Measurements from ENCODE around the gene LFNG. TPM values are rescaled to one million over a fixed set of nuclear protein-coding genes. Genes with fewer than 3 reads are reported as not detected.

Gene LFNG
- total and polyA plus RNA-seq, 9 of the 15 experiments (the other 6 are each of a cell fraction or from before 2014, with no cell fraction given) = 0.03 to 0.89 (median 0.25) TPM; not detected in 1

DNA sequence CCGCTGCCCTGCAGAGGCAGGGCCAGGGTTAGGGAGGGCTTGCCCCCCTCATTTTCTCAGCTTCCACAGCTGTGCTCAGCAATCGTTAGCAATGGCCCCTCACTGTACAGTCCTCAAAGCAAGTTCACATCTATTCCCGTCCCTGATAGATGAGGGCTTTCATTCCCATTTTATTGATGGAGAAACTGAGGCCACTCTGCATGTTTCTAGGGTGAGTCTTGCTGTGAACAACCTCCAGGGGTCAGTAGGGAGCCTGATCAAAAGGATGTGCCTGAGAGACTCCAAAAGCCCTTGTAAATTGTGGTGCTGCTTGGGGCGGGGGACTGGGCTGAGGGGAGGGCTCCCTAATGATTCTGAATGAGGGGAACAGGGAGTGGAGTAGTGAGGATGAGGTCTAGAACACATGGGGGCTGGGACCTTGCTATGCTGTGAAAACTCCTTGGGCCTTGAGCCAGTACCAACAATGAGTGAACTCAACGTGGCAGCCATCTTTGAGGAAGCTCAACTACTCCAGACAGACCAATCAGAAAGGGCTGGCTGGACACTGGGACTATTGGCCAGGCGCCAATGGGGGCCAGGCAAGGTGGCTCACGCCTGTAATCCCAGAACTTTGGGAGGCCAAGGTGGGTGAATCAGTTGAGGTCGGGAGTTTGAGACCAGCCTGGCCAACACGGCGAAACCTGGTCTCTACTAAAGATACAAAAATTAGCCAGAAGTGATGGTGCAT is 36.7 kb upstream of the LFNG start:
- intact Hi-C loops (cut with micrococcal nuclease) = no loop called here
- ATAC-seq = no peak
- POLR2A ChIA-PET = interaction anchor here (0.5 kb wide), 1 partner anchor 52 kb away, joined by 3 read pairs; no protein-coding TSS in a partner anchor

More for the DNA sequence above, 36.7 kb upstream of the LFNG start:
- 29% methylated on average over 10 of the region's 10 CpGs for WGBS (ENCODE audit: insufficient coverage, low coverage, missing lambda C conversion rate)
- Histone ChIP-seq H3K36me3 (ENCODE audit: control insufficient read depth, insufficient read depth, low read length) (no peaks in the 10 kb centered on the region), H3K4me1 (replicated peaks in 1 of 2; ENCODE audit: control insufficient read depth in 2 of 2, insufficient read depth in 2 of 2, low read length in 2 of 2) (peaks cover 0 to 25% of the 10 kb centered on the region in 2 experiments; a peak in 3 of 5 replicates), H3K4me3 (no peak overlapping the region), H3K9me1 (ENCODE audit: control insufficient read depth, insufficient read depth, low read length) (no peaks in the 10 kb centered on the region), H3K4me2 (ENCODE audit: insufficient read depth, low read length) (no peak overlapping the region), H3K27ac (ENCODE audit: extremely low read depth, low read depth, low read length) (no peak overlapping the region), H3K9ac (ENCODE audit: insufficient read depth in 1 of 2, low read depth in 2 of 2, low read length in 2 of 2) (no peak overlapping the region), H3K9me3 (replicated peaks; ENCODE audit: control insufficient read depth, insufficient read depth, low read depth, low read length) (peaks cover 4% of the 10 kb centered on the region; the same call in 1 of the 2 replicates), H3K79me2 (ENCODE audit: control insufficient read depth, insufficient read depth, low read length) (no peaks in the 10 kb centered on the region), H4K20me1 (replicated peaks; ENCODE audit: control insufficient read depth, insufficient read depth, low read length) (peaks cover 14% of the 10 kb centered on the region), H2AFZ (ENCODE audit: low read depth, low read length) (no peak overlapping the region), H3K27me3 (ENCODE audit: control insufficient read depth in 2 of 2, insufficient read depth in 2 of 2, low read length in 2 of 2) (peaks cover 17 to 34% of the 10 kb centered on the region in 2 experiments; a peak in 4 of 5 replicates)
- in situ Hi-C loops (cut with MboI) = no loop called here
- no TSS peak for BruUV-seq (replicated peaks)
- TF ChIP-seq HLTF (IDR thresholded peaks at IDR 0.05) (no peak), CBX3 (IDR thresholded peaks at IDR 0.05; ENCODE audit: borderline replicate concordance in 1 of 2, low read length in 2 of 2) (peak in 1 of 2 experiments; percentile 10; a peak in 1 of 3 replicates), TRIM28 (IDR thresholded peaks at IDR 0.05) (0 out of 2 replicates have a peak, but pooled peaks have one; percentile 53), ZFP1 (CRISPR knock-in tag; IDR thresholded peaks at IDR 0.05) (no peak), YY1 (IDR thresholded peaks at IDR 0.05; ENCODE audit: borderline replicate concordance in 1 of 3, control insufficient read depth in 1 of 3, extremely low read depth in 1 of 3, insufficient read depth in 3 of 3, insufficient read length in 1 of 3, insufficient replicate concordance in 2 of 3, low read depth in 1 of 3, low read length in 2 of 3) (peak; percentile 53 to 88 (median 53)), KDM1A (IDR thresholded peaks at IDR 0.05) (peak; percentile 29 to 53; a peak in 2 of 4 replicates), BCOR (IDR thresholded peaks at IDR 0.05) (peak; percentile 72), CBX1 (IDR thresholded peaks at IDR 0.05; ENCODE audit: low read depth) (0 out of 2 replicates have a peak, but pooled peaks have one; percentile 33), NFIC (IDR thresholded peaks at IDR 0.05) (peak; percentile 79), TGIF2 (CRISPR knock-in tag; IDR thresholded peaks at IDR 0.05) (no peak), RBM25 (IDR thresholded peaks at IDR 0.05; ENCODE audit: low read depth, low read length, severe bottlenecking) (peak; percentile 70), ADNP (tag; IDR thresholded peaks at IDR 0.05) (peak; percentile 54; the same call in 1 of the 2 replicates), CSDE1 (IDR thresholded peaks at IDR 0.05) (no peak), HDGF (IDR thresholded peaks at IDR 0.05) (no peak), PHF8 (IDR thresholded peaks at IDR 0.05; ENCODE audit: borderline replicate concordance, low read length) (no peak)
- TF ChIP-seq, protein P1, sequence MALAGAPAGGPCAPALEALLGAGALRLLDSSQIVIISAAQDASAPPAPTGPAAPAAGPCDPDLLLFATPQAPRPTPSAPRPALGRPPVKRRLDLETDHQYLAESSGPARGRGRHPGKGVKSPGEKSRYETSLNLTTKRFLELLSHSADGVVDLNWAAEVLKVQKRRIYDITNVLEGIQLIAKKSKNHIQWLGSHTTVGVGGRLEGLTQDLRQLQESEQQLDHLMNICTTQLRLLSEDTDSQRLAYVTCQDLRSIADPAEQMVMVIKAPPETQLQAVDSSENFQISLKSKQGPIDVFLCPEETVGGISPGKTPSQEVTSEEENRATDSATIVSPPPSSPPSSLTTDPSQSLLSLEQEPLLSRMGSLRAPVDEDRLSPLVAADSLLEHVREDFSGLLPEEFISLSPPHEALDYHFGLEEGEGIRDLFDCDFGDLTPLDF (CRISPR knock-in tag; IDR thresholded peaks at IDR 0.05) = no peak
- FAIRE-seq (no peak), DNase-seq (ENCODE audit: extremely low read depth in 1 of 4, low spot score in 3 of 4) (no peak)
- CTCF ChIA-PET (ENCODE audit: low intra/inter-chr PET ratio) = no interaction called here
